ENCODE data around the gene RBP2.

The RBP2 gene

DNA sequence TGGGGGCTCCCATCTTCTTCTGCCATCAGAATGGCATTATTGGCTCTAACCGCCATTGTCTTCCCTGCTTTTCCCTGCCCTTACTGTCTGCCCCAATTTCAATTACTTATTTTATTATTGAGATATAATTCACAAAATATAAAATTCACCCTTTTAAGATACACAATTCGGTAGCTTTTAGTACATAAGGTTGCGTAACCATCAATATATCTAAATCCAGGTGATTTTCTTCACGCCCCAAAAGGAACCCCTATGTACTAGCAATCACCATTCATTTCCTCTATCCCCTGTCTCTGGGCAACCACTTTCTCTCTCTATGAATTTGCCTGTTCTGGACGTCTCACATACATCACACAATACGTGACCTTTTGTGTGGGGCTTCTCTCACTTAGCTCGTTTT lies 18.0 kb downstream of the RBP2 start:
- Histone ChIP-seq H3K9ac (ENCODE audit: low read length) (no peak overlapping the region), H3K4me3 (ENCODE audit: low read length) (no peak overlapping the region), H3K36me3 (ENCODE audit: control insufficient read depth, insufficient read depth, low read length, severe bottlenecking) (no peaks in the 10 kb centered on the region), H3K27me3 (replicated peaks; ENCODE audit: control insufficient read depth, insufficient read depth, low read length) (no peaks in the 10 kb centered on the region), H3K4me1 (ENCODE audit: control insufficient read depth, insufficient read depth, low read length) (peaks cover 3% of the 10 kb centered on the region), H3K9me3 (ENCODE audit: control insufficient read depth, low read length) (no peaks in the 10 kb centered on the region)
- no peak for DNase-seq (ENCODE audit: low read depth)

GRCh38 chr3:139457066-139457465 lies 19.2 kb downstream of the RBP2 start:
- Histone ChIP-seq H3K4me1 (ENCODE audit: control insufficient read depth, insufficient read depth, low read length) (peaks cover 3% of the 10 kb centered on the region), H3K9ac (ENCODE audit: low read length) (no peak overlapping the region), H3K36me3 (ENCODE audit: control insufficient read depth, insufficient read depth, low read length, severe bottlenecking) (no peaks in the 10 kb centered on the region), H3K27me3 (replicated peaks; ENCODE audit: control insufficient read depth, insufficient read depth, low read length) (no peaks in the 10 kb centered on the region), H3K4me3 (ENCODE audit: low read length) (no peak overlapping the region), H3K9me3 (ENCODE audit: control insufficient read depth, low read length) (no peaks in the 10 kb centered on the region)
- DNase-seq (ENCODE audit: low read depth), result no peak

DNA sequence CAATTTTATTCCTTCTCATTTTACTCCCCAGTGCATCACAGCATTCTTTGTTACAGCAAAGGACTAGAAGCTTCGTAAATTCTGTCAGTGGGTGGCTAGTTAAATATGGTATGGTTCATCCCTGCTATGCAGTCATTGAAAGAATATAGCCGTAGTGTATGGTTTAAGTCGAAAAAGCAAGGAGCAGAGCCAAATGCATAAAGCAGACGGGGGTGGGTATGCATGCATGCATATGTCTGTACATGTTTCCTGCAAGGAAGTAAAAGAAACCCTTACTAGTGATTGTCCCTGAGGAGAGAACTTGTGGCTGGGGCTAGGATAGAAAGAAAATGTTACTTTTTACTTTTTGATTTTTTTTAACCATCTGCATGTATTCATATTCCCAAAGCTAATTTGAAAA lies 19.9 kb downstream of the RBP2 start:
- no peaks in the 10 kb centered on the region for H3K36me3 ChIP-seq (ENCODE audit: control insufficient read depth, insufficient read depth, low read length, severe bottlenecking)
- H3K27me3 ChIP-seq (replicated peaks; ENCODE audit: control insufficient read depth, insufficient read depth, low read length), result no peaks in the 10 kb centered on the region
- peaks cover 3% of the 10 kb centered on the region for H3K4me1 ChIP-seq (ENCODE audit: control insufficient read depth, insufficient read depth, low read length)
- no peak overlapping the region for H3K4me3 ChIP-seq (ENCODE audit: low read length)
- no peak overlapping the region for H3K9ac ChIP-seq (ENCODE audit: low read length)
- DNase-seq (ENCODE audit: low read depth), result no peak
- no peaks in the 10 kb centered on the region for H3K9me3 ChIP-seq (ENCODE audit: control insufficient read depth, low read length)

- H3K4me3 ChIP-seq (ENCODE audit: low read length), result no peak overlapping the region
- no peak for DNase-seq (ENCODE audit: low read depth)
- no peak overlapping the region for H3K9ac ChIP-seq (ENCODE audit: low read length)
- peaks cover 3% of the 10 kb centered on the region for H3K4me1 ChIP-seq (ENCODE audit: control insufficient read depth, insufficient read depth, low read length)
- H3K9me3 ChIP-seq (ENCODE audit: control insufficient read depth, low read length), result no peaks in the 10 kb centered on the region
- no peaks in the 10 kb centered on the region for H3K27me3 ChIP-seq (replicated peaks; ENCODE audit: control insufficient read depth, insufficient read depth, low read length)
- H3K36me3 ChIP-seq (ENCODE audit: control insufficient read depth, insufficient read depth, low read length, severe bottlenecking), result no peaks in the 10 kb centered on the region
Observed at GRCh38 chr3:139455855-139456254, 20.5 kb downstream of the RBP2 start.

- Histone ChIP-seq H3K36me3 (ENCODE audit: control insufficient read depth, insufficient read depth, low read length, severe bottlenecking) (no peaks in the 10 kb centered on the region), H3K4me3 (ENCODE audit: low read length) (no peak overlapping the region), H3K4me1 (ENCODE audit: control insufficient read depth, insufficient read depth, low read length) (peaks cover under 1% of the 10 kb centered on the region), H3K9me3 (ENCODE audit: control insufficient read depth, low read length) (no peaks in the 10 kb centered on the region), H3K9ac (ENCODE audit: low read length) (no peak overlapping the region), H3K27me3 (replicated peaks; ENCODE audit: control insufficient read depth, insufficient read depth, low read length) (no peaks in the 10 kb centered on the region)
- no peak for DNase-seq (ENCODE audit: low read depth)
Observed at GRCh38 chr3:139455206-139455605, 21.1 kb downstream of the RBP2 start.

DNA sequence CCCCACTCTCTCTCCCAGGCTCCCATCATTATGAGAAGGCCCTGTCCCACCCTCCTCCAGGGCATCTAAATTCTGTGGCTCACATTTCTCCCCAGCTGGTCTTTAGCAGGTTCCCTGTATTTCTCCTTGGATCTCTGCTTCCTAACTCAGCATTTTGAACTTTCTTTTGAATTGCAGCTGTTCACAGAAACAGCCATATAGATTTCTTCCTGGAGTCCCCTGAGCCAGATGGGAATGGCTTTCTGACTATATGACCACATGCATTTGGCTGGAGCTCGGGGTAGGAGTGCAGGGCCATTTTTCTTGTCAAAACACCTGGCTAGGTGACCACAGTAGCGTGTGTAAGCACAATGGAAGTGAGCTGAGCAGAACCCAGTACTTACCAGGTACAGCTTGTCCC lies 22.0 kb downstream of the RBP2 start:
- DNase-seq (ENCODE audit: low read depth), result no peak
- Histone ChIP-seq H3K4me1 (ENCODE audit: control insufficient read depth, insufficient read depth, low read length) (no peaks in the 10 kb centered on the region), H3K27me3 (replicated peaks; ENCODE audit: control insufficient read depth, insufficient read depth, low read length) (no peaks in the 10 kb centered on the region), H3K36me3 (ENCODE audit: control insufficient read depth, insufficient read depth, low read length, severe bottlenecking) (no peaks in the 10 kb centered on the region), H3K9ac (ENCODE audit: low read length) (no peak overlapping the region), H3K4me3 (ENCODE audit: low read length) (no peak overlapping the region), H3K9me3 (ENCODE audit: control insufficient read depth, low read length) (no peaks in the 10 kb centered on the region)

DNA sequence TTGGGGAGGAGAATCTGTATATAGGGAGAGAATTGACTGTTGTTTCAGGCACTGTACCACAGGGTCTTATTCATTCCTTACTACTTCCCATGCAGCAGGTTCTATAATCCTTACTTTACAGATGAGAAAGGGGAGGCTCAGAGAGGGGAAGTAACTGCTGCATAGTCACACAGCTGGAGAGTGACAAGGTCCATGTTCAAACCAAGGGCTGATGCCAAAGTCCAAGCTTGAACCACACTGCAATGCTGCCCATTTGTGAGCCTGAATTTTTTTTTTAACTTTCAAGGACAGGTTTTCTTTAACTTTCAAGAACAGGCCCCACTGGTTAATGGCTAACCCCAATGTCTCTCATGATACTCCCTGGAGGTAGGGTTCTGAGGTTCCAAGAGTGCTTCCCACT lies 26.2 kb downstream of the RBP2 start:
- DNase-seq (ENCODE audit: low read depth), result no peak

DNA sequence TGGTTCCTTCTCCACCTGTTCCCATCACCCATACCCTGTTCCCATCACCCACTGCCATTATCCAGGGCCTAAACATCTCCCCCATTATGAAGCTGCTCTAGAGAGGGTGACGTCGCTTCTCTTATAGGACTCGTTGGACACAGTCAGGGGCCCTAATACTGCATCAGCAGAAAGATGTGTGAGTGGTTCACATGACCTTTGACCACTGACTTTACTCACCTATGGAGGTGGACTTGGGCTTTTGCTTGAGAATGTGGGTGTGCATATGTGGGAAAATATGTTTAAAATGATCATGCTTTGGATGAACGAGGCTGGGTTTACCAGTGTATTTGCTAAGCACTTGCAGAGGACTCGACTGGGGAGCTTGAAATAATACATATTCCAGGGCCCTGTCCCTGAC lies 26.8 kb downstream of the RBP2 start:
- no peak for DNase-seq (ENCODE audit: low read depth)
- H3K27me3 ChIP-seq (replicated peaks; ENCODE audit: control insufficient read depth, insufficient read depth, low read length), result no peaks in the 10 kb centered on the region
- no peaks in the 10 kb centered on the region for H3K4me1 ChIP-seq (ENCODE audit: control insufficient read depth, insufficient read depth, low read length)
- no peak overlapping the region for H3K4me3 ChIP-seq (ENCODE audit: low read length)
- no peaks in the 10 kb centered on the region for H3K9me3 ChIP-seq (ENCODE audit: control insufficient read depth, low read length)
- H3K36me3 ChIP-seq (ENCODE audit: control insufficient read depth, insufficient read depth, low read length, severe bottlenecking), result no peaks in the 10 kb centered on the region
- no peak overlapping the region for H3K9ac ChIP-seq (ENCODE audit: low read length)

More for the DNA sequence above, 26.2 kb downstream of the RBP2 start:
- Histone ChIP-seq H3K4me3 (ENCODE audit: low read length) (no peak overlapping the region), H3K27me3 (replicated peaks; ENCODE audit: control insufficient read depth, insufficient read depth, low read length) (no peaks in the 10 kb centered on the region), H3K4me1 (ENCODE audit: control insufficient read depth, insufficient read depth, low read length) (no peaks in the 10 kb centered on the region), H3K9ac (ENCODE audit: low read length) (no peak overlapping the region), H3K36me3 (ENCODE audit: control insufficient read depth, insufficient read depth, low read length, severe bottlenecking) (no peaks in the 10 kb centered on the region), H3K9me3 (ENCODE audit: control insufficient read depth, low read length) (no peaks in the 10 kb centered on the region)

DNA sequence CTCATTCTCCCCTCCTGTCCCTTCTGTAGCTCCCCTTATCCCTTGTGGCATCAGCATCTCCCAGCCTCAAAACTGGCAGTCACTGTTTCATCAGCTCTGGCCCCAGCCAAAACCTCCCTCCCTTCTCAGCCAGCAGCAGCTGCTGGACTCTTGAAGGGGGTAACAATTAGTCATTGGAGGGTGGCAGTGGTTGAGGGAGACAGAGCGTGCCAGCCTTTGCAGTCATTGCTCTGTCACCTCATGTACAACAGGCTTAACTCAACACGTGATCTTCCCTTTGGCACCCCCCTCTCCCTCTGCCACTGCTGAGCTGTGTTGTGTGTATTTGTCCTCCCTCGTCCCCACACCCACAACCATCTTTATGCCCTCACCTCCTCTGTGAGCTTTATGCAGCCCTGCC lies 28.2 kb downstream of the RBP2 start:
- Histone ChIP-seq H3K4me1 (ENCODE audit: control insufficient read depth, insufficient read depth, low read length) (no peaks in the 10 kb centered on the region), H3K36me3 (ENCODE audit: control insufficient read depth, insufficient read depth, low read length, severe bottlenecking) (no peaks in the 10 kb centered on the region), H3K27me3 (replicated peaks; ENCODE audit: control insufficient read depth, insufficient read depth, low read length) (no peaks in the 10 kb centered on the region), H3K4me3 (ENCODE audit: low read length) (no peak overlapping the region), H3K9ac (ENCODE audit: low read length) (no peak overlapping the region), H3K9me3 (ENCODE audit: control insufficient read depth, low read length) (no peaks in the 10 kb centered on the region)
- DNase-seq (ENCODE audit: low read depth), result no peak

- Histone ChIP-seq H3K4me1 (ENCODE audit: control insufficient read depth, insufficient read depth, low read length) (no peaks in the 10 kb centered on the region), H3K9me3 (ENCODE audit: control insufficient read depth, low read length) (no peaks in the 10 kb centered on the region), H3K36me3 (ENCODE audit: control insufficient read depth, insufficient read depth, low read length, severe bottlenecking) (no peaks in the 10 kb centered on the region), H3K9ac (ENCODE audit: low read length) (no peak overlapping the region), H3K27me3 (replicated peaks; ENCODE audit: control insufficient read depth, insufficient read depth, low read length) (no peaks in the 10 kb centered on the region), H3K4me3 (ENCODE audit: low read length) (no peak overlapping the region)
- DNase-seq (ENCODE audit: low read depth), result no peak
Observed at GRCh38 chr3:139447486-139447885, 28.8 kb downstream of the RBP2 start.

DNA sequence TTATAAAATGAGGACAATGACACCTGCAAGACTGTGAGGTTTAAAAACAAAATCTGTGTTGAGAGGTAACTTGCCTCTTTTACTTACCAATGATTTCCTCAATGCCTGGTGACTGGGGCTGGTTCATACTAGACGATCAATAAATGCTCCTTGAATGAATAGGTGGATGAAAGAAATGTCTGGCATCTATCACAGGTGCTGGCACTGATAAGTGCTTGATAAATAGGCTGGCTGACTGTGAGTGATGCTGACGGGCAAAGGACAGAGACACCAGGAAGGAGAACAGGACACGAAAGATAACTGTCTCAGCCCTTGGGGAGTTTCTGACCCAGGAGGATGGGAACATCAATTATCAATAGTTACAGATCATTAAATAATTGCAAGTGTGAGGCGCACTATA lies 31.9 kb downstream of the RBP2 start:
- peaks cover under 1% of the 10 kb centered on the region for H3K4me1 ChIP-seq (ENCODE audit: control insufficient read depth, insufficient read depth, low read length)
- no peak for DNase-seq (ENCODE audit: low read depth)
- H3K4me3 ChIP-seq (ENCODE audit: low read length), result no peak overlapping the region
- no peaks in the 10 kb centered on the region for H3K36me3 ChIP-seq (ENCODE audit: control insufficient read depth, insufficient read depth, low read length, severe bottlenecking)
- no peaks in the 10 kb centered on the region for H3K27me3 ChIP-seq (replicated peaks; ENCODE audit: control insufficient read depth, insufficient read depth, low read length)
- no peaks in the 10 kb centered on the region for H3K9me3 ChIP-seq (ENCODE audit: control insufficient read depth, low read length)
- H3K9ac ChIP-seq (ENCODE audit: low read length), result no peak overlapping the region

- no peaks in the 10 kb centered on the region for H3K9me3 ChIP-seq (ENCODE audit: control insufficient read depth, low read length)
Observed at GRCh38 chr3:139443186-139443585, 33.1 kb downstream of the RBP2 start.

More at GRCh38 chr3:139443186-139443585, 33.1 kb downstream of the RBP2 start:
- Histone ChIP-seq H3K27me3 (replicated peaks; ENCODE audit: control insufficient read depth, insufficient read depth, low read length) (no peaks in the 10 kb centered on the region), H3K36me3 (ENCODE audit: control insufficient read depth, insufficient read depth, low read length, severe bottlenecking) (no peaks in the 10 kb centered on the region), H3K4me3 (ENCODE audit: low read length) (no peak overlapping the region), H3K9ac (ENCODE audit: low read length) (no peak overlapping the region), H3K4me1 (ENCODE audit: control insufficient read depth, insufficient read depth, low read length) (peaks cover 3% of the 10 kb centered on the region)
- no peak for DNase-seq (ENCODE audit: low read depth)

Data from adipocyte (in vitro differentiated cells).